ENCODE measurements around the gene CPED1.

CPED1 gene

DNA sequence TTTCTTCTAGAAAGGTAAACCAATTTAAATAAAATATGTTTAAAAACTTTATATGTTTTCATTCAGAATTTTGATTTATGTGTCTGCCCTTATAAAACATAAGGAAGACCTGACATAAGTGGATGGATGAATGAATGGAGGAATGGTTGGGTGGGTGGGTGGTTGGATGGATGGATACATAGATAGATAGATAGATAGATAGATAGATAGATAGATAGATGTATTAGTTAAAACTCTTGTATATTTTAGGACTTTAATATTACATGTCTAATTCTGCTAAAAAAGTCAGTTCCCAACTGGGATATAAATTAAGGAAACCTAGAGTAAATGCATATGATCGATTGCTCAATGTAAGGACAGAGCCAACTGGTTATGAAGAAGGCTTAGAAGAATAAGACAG is 184.0 kb downstream of the CPED1 start:
- TF ChIP-seq POLR2AphosphoS5 (IDR thresholded peaks at IDR 0.05; ENCODE audit: low read depth, low read length) (no peak), SIN3A (IDR thresholded peaks at IDR 0.05; ENCODE audit: borderline replicate concordance, insufficient read depth, low read length) (no peak), TAF1 (IDR thresholded peaks at IDR 0.05; ENCODE audit: borderline replicate concordance, insufficient read depth, low read length) (no peak), FOXP2 (optimal IDR thresholded peaks at IDR 0.05; ENCODE audit: borderline replicate concordance, extremely low read depth, extremely low read length, insufficient read depth) (no peak)
- TF ChIP-seq, protein P1, sequence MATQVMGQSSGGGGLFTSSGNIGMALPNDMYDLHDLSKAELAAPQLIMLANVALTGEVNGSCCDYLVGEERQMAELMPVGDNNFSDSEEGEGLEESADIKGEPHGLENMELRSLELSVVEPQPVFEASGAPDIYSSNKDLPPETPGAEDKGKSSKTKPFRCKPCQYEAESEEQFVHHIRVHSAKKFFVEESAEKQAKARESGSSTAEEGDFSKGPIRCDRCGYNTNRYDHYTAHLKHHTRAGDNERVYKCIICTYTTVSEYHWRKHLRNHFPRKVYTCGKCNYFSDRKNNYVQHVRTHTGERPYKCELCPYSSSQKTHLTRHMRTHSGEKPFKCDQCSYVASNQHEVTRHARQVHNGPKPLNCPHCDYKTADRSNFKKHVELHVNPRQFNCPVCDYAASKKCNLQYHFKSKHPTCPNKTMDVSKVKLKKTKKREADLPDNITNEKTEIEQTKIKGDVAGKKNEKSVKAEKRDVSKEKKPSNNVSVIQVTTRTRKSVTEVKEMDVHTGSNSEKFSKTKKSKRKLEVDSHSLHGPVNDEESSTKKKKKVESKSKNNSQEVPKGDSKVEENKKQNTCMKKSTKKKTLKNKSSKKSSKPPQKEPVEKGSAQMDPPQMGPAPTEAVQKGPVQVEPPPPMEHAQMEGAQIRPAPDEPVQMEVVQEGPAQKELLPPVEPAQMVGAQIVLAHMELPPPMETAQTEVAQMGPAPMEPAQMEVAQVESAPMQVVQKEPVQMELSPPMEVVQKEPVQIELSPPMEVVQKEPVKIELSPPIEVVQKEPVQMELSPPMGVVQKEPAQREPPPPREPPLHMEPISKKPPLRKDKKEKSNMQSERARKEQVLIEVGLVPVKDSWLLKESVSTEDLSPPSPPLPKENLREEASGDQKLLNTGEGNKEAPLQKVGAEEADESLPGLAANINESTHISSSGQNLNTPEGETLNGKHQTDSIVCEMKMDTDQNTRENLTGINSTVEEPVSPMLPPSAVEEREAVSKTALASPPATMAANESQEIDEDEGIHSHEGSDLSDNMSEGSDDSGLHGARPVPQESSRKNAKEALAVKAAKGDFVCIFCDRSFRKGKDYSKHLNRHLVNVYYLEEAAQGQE (IDR thresholded peaks at IDR 0.05; ENCODE audit: insufficient read depth in 1 of 2, low read depth in 2 of 2, low read length in 2 of 2), result no peak

DNA sequence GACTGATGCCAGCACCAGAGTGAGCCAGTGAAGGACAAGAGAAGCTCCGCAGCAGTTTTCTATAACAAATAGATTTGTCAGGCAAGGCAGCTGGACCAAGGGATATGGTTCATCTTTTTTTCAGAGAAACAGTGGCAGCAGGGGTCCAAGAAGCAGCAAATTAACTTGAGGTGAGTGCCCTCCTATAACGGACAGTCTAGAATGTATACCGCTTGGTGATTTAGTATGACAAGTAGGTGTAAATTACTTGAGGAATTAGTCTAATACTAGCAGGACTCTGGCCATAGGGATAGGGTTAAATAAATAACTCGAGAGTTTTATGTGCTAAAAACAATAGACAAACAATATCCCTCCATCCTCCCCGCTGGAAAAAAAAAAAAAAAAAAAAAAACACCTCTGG is 187.3 kb downstream of the CPED1 start:
- TF ChIP-seq SIN3A (IDR thresholded peaks at IDR 0.05; ENCODE audit: borderline replicate concordance, insufficient read depth, low read length) (no peak), FOXP2 (optimal IDR thresholded peaks at IDR 0.05; ENCODE audit: borderline replicate concordance, extremely low read depth, extremely low read length, insufficient read depth) (no peak), TAF1 (IDR thresholded peaks at IDR 0.05; ENCODE audit: borderline replicate concordance, insufficient read depth, low read length) (no peak), POLR2AphosphoS5 (IDR thresholded peaks at IDR 0.05; ENCODE audit: low read depth, low read length) (no peak)
- TF ChIP-seq, protein P1 (IDR thresholded peaks at IDR 0.05; ENCODE audit: insufficient read depth in 1 of 2, low read depth in 2 of 2, low read length in 2 of 2), result no peak

DNA sequence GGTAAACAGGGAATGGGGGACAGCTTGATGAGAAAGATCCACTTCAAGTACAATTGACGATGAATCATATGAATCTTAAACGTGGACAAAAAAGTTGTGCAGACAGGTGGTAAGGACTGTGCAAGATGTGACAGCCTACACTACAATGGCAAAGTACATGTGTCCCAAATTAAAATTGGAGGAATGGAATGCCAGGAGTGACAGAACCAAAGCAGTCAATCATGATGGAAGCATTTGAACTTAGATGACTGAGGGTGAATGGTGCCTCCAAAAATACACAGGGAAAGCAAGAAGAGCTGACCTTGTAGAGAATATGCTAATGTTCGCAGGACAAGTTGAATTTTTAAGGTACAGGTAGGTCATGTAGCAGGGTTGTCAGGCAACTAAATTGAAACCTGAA is 189.9 kb downstream of the CPED1 start:
- TF ChIP-seq, protein P1 (IDR thresholded peaks at IDR 0.05; ENCODE audit: insufficient read depth in 1 of 2, low read depth in 2 of 2, low read length in 2 of 2), result no peak
- TF ChIP-seq FOXP2 (optimal IDR thresholded peaks at IDR 0.05; ENCODE audit: borderline replicate concordance, extremely low read depth, extremely low read length, insufficient read depth) (no peak), POLR2AphosphoS5 (IDR thresholded peaks at IDR 0.05; ENCODE audit: low read depth, low read length) (no peak), TAF1 (IDR thresholded peaks at IDR 0.05; ENCODE audit: borderline replicate concordance, insufficient read depth, low read length) (no peak), SIN3A (IDR thresholded peaks at IDR 0.05; ENCODE audit: borderline replicate concordance, insufficient read depth, low read length) (no peak)

DNA sequence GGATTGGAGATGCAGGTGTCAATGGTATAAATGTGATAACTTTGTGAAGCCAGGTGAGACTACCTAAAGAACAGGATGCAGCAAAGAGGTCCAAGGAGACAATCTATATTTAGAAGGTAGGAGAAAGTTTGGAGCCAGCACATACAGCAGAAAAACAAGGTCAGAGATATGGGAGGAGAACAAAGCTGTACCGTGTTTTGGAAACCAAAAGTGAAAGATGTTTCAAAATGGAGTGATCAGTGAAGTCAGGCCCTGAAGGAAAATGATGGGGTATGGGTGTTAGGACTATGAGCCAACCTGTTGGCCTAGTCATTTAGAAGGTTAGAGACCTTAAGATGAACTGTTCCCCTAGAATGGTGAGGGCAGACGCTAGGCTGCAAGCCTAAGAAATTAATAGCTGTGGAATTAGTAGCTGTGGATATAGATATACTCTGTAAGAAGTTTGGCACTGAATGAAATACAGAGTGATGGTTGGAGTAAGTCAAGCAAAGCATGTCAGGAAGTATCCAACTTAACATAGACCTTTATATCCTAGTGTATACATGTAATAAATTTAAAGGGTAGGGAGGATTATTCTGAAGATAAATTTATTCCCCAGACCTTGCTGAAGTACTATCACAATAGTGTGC is 190.5 kb downstream of the CPED1 start:
- TF ChIP-seq FOXP2 (optimal IDR thresholded peaks at IDR 0.05; ENCODE audit: borderline replicate concordance, extremely low read depth, extremely low read length, insufficient read depth) (no peak), POLR2AphosphoS5 (IDR thresholded peaks at IDR 0.05; ENCODE audit: low read depth, low read length) (no peak), TAF1 (IDR thresholded peaks at IDR 0.05; ENCODE audit: borderline replicate concordance, insufficient read depth, low read length) (no peak), SIN3A (IDR thresholded peaks at IDR 0.05; ENCODE audit: borderline replicate concordance, insufficient read depth, low read length) (no peak)
- TF ChIP-seq, protein P1 (IDR thresholded peaks at IDR 0.05; ENCODE audit: insufficient read depth in 1 of 2, low read depth in 2 of 2, low read length in 2 of 2), result no peak
